NCI-H146 (cell line): ENCODE measurements around the gene FARP1.

Experiments used
- DNase-seq: peaks from one replicate; lab custom pipeline; 2025; lab: John Stamatoyannopoulos, UW

The FARP1 gene

GRCh38 chr13:98142380-98143156 lies at the start of gene FARP1:
TSS of gene FARP1 (plus strand) at chr13:98143094. CDS start at chr13:98213243, 70,149 bp downstream.
- DNase-seq, result peak; percentile 93

GRCh38 chr13:98094678-98095266 lies 48.1 kb upstream of the FARP1 start:
- DNase-seq, result no peak

GRCh38 chr13:98096059-98096458 lies 46.8 kb upstream of the FARP1 start:
- DNase-seq, result no peak

GRCh38 chr13:98097749-98098148 lies 45.1 kb upstream of the FARP1 start:
- no peak for DNase-seq

- DNase-seq, result no peak
Measured at GRCh38 chr13:98098516-98098915, 44.4 kb upstream of the FARP1 start.

- no peak for DNase-seq
Measured at GRCh38 chr13:98099627-98100026, 43.3 kb upstream of the FARP1 start.

GRCh38 chr13:98100481-98100880 lies 42.4 kb upstream of the FARP1 start:
- no peak for DNase-seq

GRCh38 chr13:98103531-98103930 lies 39.4 kb upstream of the FARP1 start:
- no peak for DNase-seq

GRCh38 chr13:98103942-98104880 lies 38.7 kb upstream of the FARP1 start:
- DNase-seq, result peak; percentile 54

- no peak for DNase-seq
Measured at GRCh38 chr13:98105929-98106336, 37.0 kb upstream of the FARP1 start.

GRCh38 chr13:98108341-98108740 lies 34.6 kb upstream of the FARP1 start:
- DNase-seq, result no peak

- no peak for DNase-seq
Measured at GRCh38 chr13:98109226-98109853, 33.6 kb upstream of the FARP1 start.

GRCh38 chr13:98110749-98111148 lies 32.1 kb upstream of the FARP1 start:
- no peak for DNase-seq

GRCh38 chr13:98111168-98112098 lies 31.5 kb upstream of the FARP1 start:
- DNase-seq, result no peak

GRCh38 chr13:98112456-98112855 lies 30.4 kb upstream of the FARP1 start:
- no peak for DNase-seq

- DNase-seq, result no peak
Measured at GRCh38 chr13:98118865-98119264, 24.0 kb upstream of the FARP1 start.

- no peak for DNase-seq
Measured at GRCh38 chr13:98123176-98123575, 19.7 kb upstream of the FARP1 start.

- DNase-seq, result no peak
Measured at GRCh38 chr13:98129059-98129746, 13.7 kb upstream of the FARP1 start.

GRCh38 chr13:98133946-98134345 lies 8.9 kb upstream of the FARP1 start:
- no peak for DNase-seq

- DNase-seq, result no peak
Measured at GRCh38 chr13:98134901-98135300, 8.0 kb upstream of the FARP1 start.
